C4-2B (cell line): ENCODE measurements around the gene LRFN4.

Source experiments
- CTCF ChIP-seq: fragments of 450-650 bp; conservative IDR thresholded peaks from 2 replicates; pipeline ENCODE4 v1.5.1; 2017; ENCODE audit warnings: mild to moderate bottlenecking
- ZFX ChIP-seq: fragments of 450-650 bp; IDR thresholded peaks from 2 replicates; pipeline ENCODE4 v1.6.1; 2017

- TF ChIP-seq CTCF (no peak), ZFX (no peak)
These were observed 2.2 kb downstream of the LRFN4 start for GRCh38 chr11:66858939-66859685.
